GM12892 (cell line): Measurements from ENCODE around the gene TAAR2.

Source experiments
- DNase-seq: peaks from one replicate; pipeline ENCODE4 v3.0.0; 2011; ENCODE audit not compliant: insufficient read length
- FAIRE-seq: peaks from 2 replicates; lab custom pipeline; 2011; peaks lifted over from hg19 to GRCh38; lab: Jason Lieb, UNC
- POLR2A ChIP-seq: IDR thresholded peaks from 2 replicates; pipeline ENCODE4 v1.6.1; 2011; ENCODE audit warnings: low read depth, low read length, control low read depth
- POLR2AphosphoS5 ChIP-seq: IDR thresholded peaks from 2 replicates; pipeline ENCODE4 v1.6.1; 2011; ENCODE audit warnings: low read depth, low read length, control low read depth
- TAF1 ChIP-seq: IDR thresholded peaks from 2 replicates; pipeline ENCODE4 v1.6.1; 2011; ENCODE audit warnings: low read depth, mild to moderate bottlenecking, control low read depth, low read length, borderline replicate concordance

The TAAR2 gene

GRCh38 chr6:132569170-132569569 lies 54.9 kb downstream of the TAAR2 start:
- DNase-seq (no peak), FAIRE-seq (no peak)
- no peak for TF ChIP-seq POLR2A
- TF ChIP-seq TAF1: no peak
- TF ChIP-seq POLR2AphosphoS5: no peak

GRCh38 chr6:132568611-132569010 lies 55.5 kb downstream of the TAAR2 start:
- FAIRE-seq: no peak
- no peak for TF ChIP-seq POLR2AphosphoS5
- DNase-seq: no peak

- FAIRE-seq: no peak
- TF ChIP-seq TAF1 (no peak), POLR2AphosphoS5 (no peak), POLR2A (no peak)
- no peak for DNase-seq
Observed at GRCh38 chr6:132567566-132567965, 56.5 kb downstream of the TAAR2 start.
